ENCODE results near the gene EHHADH.

Gene EHHADH

DNA sequence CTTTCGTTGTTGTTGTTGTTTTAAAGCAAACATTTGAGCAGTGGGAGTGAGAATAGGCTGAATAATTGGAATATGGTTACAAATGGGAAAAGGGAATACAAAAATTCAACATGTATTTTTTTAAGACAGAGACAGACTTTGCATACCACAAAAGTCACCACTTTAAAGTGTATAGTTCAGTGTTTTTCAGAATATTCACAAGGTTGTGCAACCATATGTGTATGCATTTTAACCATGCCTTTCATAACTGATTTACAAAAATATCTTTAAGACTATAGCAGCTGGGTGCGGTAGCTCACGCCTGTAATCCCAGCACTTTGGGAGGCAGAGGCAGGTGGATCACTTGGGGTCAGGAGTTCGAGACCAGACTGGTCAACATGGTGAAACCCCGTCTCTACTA lies 41.3 kb downstream of the EHHADH start:
- no peak for TF ChIP-seq POLR2AphosphoS5 (IDR thresholded peaks at IDR 0.05; ENCODE audit: low read depth, low read length)
- TF ChIP-seq SIN3A (IDR thresholded peaks at IDR 0.05; ENCODE audit: borderline replicate concordance, insufficient read depth, low read length), result no peak
- no peak for TF ChIP-seq TAF1 (IDR thresholded peaks at IDR 0.05; ENCODE audit: borderline replicate concordance, insufficient read depth, low read length)
- TF ChIP-seq REST (IDR thresholded peaks at IDR 0.05; ENCODE audit: insufficient read depth in 1 of 2, low read depth in 2 of 2, low read length in 2 of 2), result no peak
- TF ChIP-seq FOXP2 (optimal IDR thresholded peaks at IDR 0.05; ENCODE audit: borderline replicate concordance, extremely low read depth, extremely low read length, insufficient read depth), result no peak

DNA sequence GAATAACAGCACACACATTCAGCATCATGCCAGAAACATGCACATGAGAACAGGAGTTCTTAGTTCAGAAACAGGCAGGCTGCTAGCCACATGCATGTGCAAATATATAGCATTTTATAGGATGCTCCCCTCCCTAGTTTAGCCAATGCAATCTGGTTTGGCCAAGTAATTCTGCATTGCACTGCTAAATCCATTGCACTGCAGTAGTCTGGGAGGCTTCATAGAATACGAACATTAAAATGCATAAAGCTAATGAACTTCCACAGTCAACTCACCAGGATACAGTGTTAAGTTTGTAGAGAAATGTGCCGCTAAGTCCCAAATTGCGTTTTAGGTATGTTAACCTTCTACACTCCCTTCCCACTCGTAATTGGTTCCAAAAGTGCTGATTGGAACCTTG lies 41.8 kb downstream of the EHHADH start:
- TF ChIP-seq FOXP2 (optimal IDR thresholded peaks at IDR 0.05; ENCODE audit: borderline replicate concordance, extremely low read depth, extremely low read length, insufficient read depth), result no peak
- no peak for TF ChIP-seq REST (IDR thresholded peaks at IDR 0.05; ENCODE audit: insufficient read depth in 1 of 2, low read depth in 2 of 2, low read length in 2 of 2)
- TF ChIP-seq POLR2AphosphoS5 (IDR thresholded peaks at IDR 0.05; ENCODE audit: low read depth, low read length), result no peak
- no peak for TF ChIP-seq TAF1 (IDR thresholded peaks at IDR 0.05; ENCODE audit: borderline replicate concordance, insufficient read depth, low read length)
- TF ChIP-seq SIN3A (IDR thresholded peaks at IDR 0.05; ENCODE audit: borderline replicate concordance, insufficient read depth, low read length), result no peak

- TF ChIP-seq SIN3A (IDR thresholded peaks at IDR 0.05; ENCODE audit: borderline replicate concordance, insufficient read depth, low read length) (no peak), TAF1 (IDR thresholded peaks at IDR 0.05; ENCODE audit: borderline replicate concordance, insufficient read depth, low read length) (no peak), REST (IDR thresholded peaks at IDR 0.05; ENCODE audit: insufficient read depth in 1 of 2, low read depth in 2 of 2, low read length in 2 of 2) (no peak), POLR2AphosphoS5 (IDR thresholded peaks at IDR 0.05; ENCODE audit: low read depth, low read length) (no peak), FOXP2 (optimal IDR thresholded peaks at IDR 0.05; ENCODE audit: borderline replicate concordance, extremely low read depth, extremely low read length, insufficient read depth) (no peak)
Measured at GRCh38 chr3:185210621-185211142, 43.2 kb downstream of the EHHADH start.

- TF ChIP-seq TAF1 (IDR thresholded peaks at IDR 0.05; ENCODE audit: borderline replicate concordance, insufficient read depth, low read length) (no peak), SIN3A (IDR thresholded peaks at IDR 0.05; ENCODE audit: borderline replicate concordance, insufficient read depth, low read length) (no peak), POLR2AphosphoS5 (IDR thresholded peaks at IDR 0.05; ENCODE audit: low read depth, low read length) (no peak), FOXP2 (optimal IDR thresholded peaks at IDR 0.05; ENCODE audit: borderline replicate concordance, extremely low read depth, extremely low read length, insufficient read depth) (no peak), REST (IDR thresholded peaks at IDR 0.05; ENCODE audit: insufficient read depth in 1 of 2, low read depth in 2 of 2, low read length in 2 of 2) (no peak)
Measured at GRCh38 chr3:185208823-185209222, 45.0 kb downstream of the EHHADH start.
